Heart left ventricle (tissue), 13 donors: ENCODE data around the gene TAF1B.

Experiments
- CTCF ChIP-seq, 12 donors: fragments of 200-600 bp; sonication (generic) in 4 of 12; IDR thresholded peaks; one replicate each; pipeline versions ENCODE4 v1.5.0 to v1.8.0; 2018 to 2022; ENCODE audit warnings: antibody characterized with exemption in 12 of 12, mild to moderate bottlenecking in 5 of 12
- POLR2A ChIP-seq, 2 donors: fragments of 450-650 bp; IDR thresholded peaks; one replicate each; pipeline ENCODE4 v1.6.1; 2017; ENCODE audit warnings: antibody characterized with exemption in 2 of 2, mild to moderate bottlenecking in 2 of 2, moderate library complexity in 2 of 2
- donor health status: ischemic (EF 13 %, LVEDD 7.1; RV severe dilation, severe dysfunction).
- donor health status: DM: no; HTN: yes; CAD: no.
- donor health status: DM: no; HTN: no; CAD: no.
- donor health status: ischemic (EF 25% LVEDD 6.9; RV normal size, moderate dysfunction).
- donor health status: ischemic (EF 25% LVEDD 5.7; RV mildly dilated, moderate dysfunction).
- donor health status: ischemic (EF 35%, LVEDD 5.7; RV mildly dilated, moderate dysfunction).
- donor health status: nonischemic (EF 11% LVEDD 7.7; RV severe dilation, severe dysfunction).
- donor health status: DM: yes; HTN: yes; CAD: no.
- donor health status: PGD.
- donor health status: ischemic (EF 29% LVEDD 5.4; RV normal size, mild dysfunction).
- donor health status: nonischemic (EF 23%, LVEDD 6.1; RV moderate dilation, normal function).

- TF ChIP-seq CTCF (IDR thresholded peaks at IDR 0.05) (no peak), POLR2A (IDR thresholded peaks at IDR 0.05) (no peak)
Measured at GRCh38 chr2:9877726-9878125, 34.5 kb downstream of the TAF1B start.
